Activated CD4-positive, alpha-beta memory T cell treated with anti-CD3 and anti-CD28 coated beads, Interleukin-2, amount 10 ng/mL, durations not matched to agents 7 days and 5 days (primary cell): ENCODE results near the gene C3orf80. TPM values are rescaled to one million over a fixed set of nuclear protein-coding genes. Genes with fewer than 3 reads are reported as not detected.
"Not testable (repeated sequence)": the region's sequence is repeated elsewhere in the genome, so short reads cannot be mapped to it uniquely, and the experiment has no call there.

Experiments
- CTCF ChIA-PET: fragments of 350-600 bp; sonication (Branson Sonifier 250); formaldehyde crosslinking; loops from one replicate; lab custom pipeline; 2021; ENCODE audit warnings: antibody characterized with exemption, inconsistent platforms; lab: Charles Lee
- POLR2A ChIA-PET: fragments of 350-600 bp; sonication (Branson Sonifier 250); formaldehyde crosslinking; loops from one replicate; lab custom pipeline; 2021; ENCODE audit warnings: antibody characterized with exemption; lab: Charles Lee
- DNase-seq: peaks from one replicate; pipeline ENCODE4 v3.0.0-alpha.2; 2020
- H3K27ac Mint-ChIP-seq: one replicate; pipeline ENCODE4 v1.8.0; 2021; ENCODE audit warnings: mild to moderate bottlenecking, mixed read lengths
- H3K27me3 Mint-ChIP-seq: one replicate; pipeline ENCODE4 v1.8.0; 2021; ENCODE audit warnings: mixed read lengths
- H3K36me3 Mint-ChIP-seq: one replicate; pipeline ENCODE4 v1.8.0; 2021; ENCODE audit warnings: low read depth, mixed read lengths
- H3K4me1 Mint-ChIP-seq: one replicate; pipeline ENCODE4 v1.8.0; 2021; ENCODE audit warnings: mixed read lengths
- H3K4me3 Mint-ChIP-seq: one replicate; pipeline ENCODE4 v1.8.0; 2021; ENCODE audit warnings: mild to moderate bottlenecking, mixed read lengths
- H3K9me3 Mint-ChIP-seq: one replicate; pipeline ENCODE4 v1.8.0; 2021; ENCODE audit warnings: mixed read lengths
- total RNA-seq, 2 experiments: library from RNA; stranded (reverse); gene quantifications; one replicate each; pipeline ENCODE4 v1.2.3, GENCODE V29; 2021

Gene C3orf80
- total RNA-seq, 2 experiments from 2014 or later = 0.15 TPM

- Mint-ChIP-seq H3K4me3 (no peak overlapping the region), H3K4me1 (peaks cover 7% of the 10 kb centered on the region), H3K27ac (no peak overlapping the region), H3K9me3 (no peaks in the 10 kb centered on the region), H3K36me3 (no peaks in the 10 kb centered on the region), H3K27me3 (peaks cover 52% of the 10 kb centered on the region)
- DNase-seq = no peak
- CTCF ChIA-PET = interaction anchor here (1.7 kb wide), 1 partner anchor 10 kb away, joined by 5 read pairs; no protein-coding TSS in a partner anchor
- POLR2A ChIA-PET = no interaction called here
Measured at GRCh38 chr3:160221019-160221418, 4.2 kb upstream of the C3orf80 start.

- ChIA-PET POLR2A (interaction anchor here (0.9 to 1.8 kb wide), 2 partner anchors 172 to 226 kb away, joined by 3 to 4 read pairs; partner anchors contain the start of gene TRIM59), CTCF (interaction anchor here (0.5 to 0.7 kb wide), 2 partner anchors 37 to 214 kb away, joined by 3 read pairs; no protein-coding TSS in a partner anchor)
- no peak overlapping the region for H3K4me3 Mint-ChIP-seq
- no peak for DNase-seq
- H3K36me3 Mint-ChIP-seq = no peaks in the 10 kb centered on the region
- H3K4me1 Mint-ChIP-seq = peaks cover 14% of the 10 kb centered on the region
- H3K27ac Mint-ChIP-seq = no peak overlapping the region
- H3K9me3 Mint-ChIP-seq = no peaks in the 10 kb centered on the region
- peaks cover 62% of the 10 kb centered on the region for H3K27me3 Mint-ChIP-seq
Measured at GRCh38 chr3:160224256-160224655, 966 bp upstream of the C3orf80 start.

- ChIA-PET POLR2A (interaction anchor here (1.3 to 1.8 kb wide), 2 partner anchors 171 to 224 kb away, joined by 4 to 8 read pairs; partner anchors contain the start of gene TRIM59), CTCF (interaction anchor here (1.0 to 1.4 kb wide), 4 partner anchors 8 to 113 kb away, joined by 3 to 5 read pairs (median 4); no protein-coding TSS in a partner anchor)
- Mint-ChIP-seq H3K27me3 (peaks cover 57% of the 10 kb centered on the region), H3K4me1 (peaks cover 14% of the 10 kb centered on the region), H3K4me3 (peak overlapping the region; percentile 62), H3K9me3 (no peaks in the 10 kb centered on the region), H3K36me3 (no peaks in the 10 kb centered on the region), H3K27ac (no peak overlapping the region)
- no peak for DNase-seq
Measured at GRCh38 chr3:160224811-160225175, 429 bp upstream of the C3orf80 start.

GRCh38 chr3:160226026-160226907, 1.0 kb downstream of the C3orf80 start:
- no peak overlapping the region for H3K27ac Mint-ChIP-seq
- H3K9me3 Mint-ChIP-seq = no peaks in the 10 kb centered on the region
- no peaks in the 10 kb centered on the region for H3K36me3 Mint-ChIP-seq
- no peak for DNase-seq
- peaks cover 59% of the 10 kb centered on the region for H3K27me3 Mint-ChIP-seq
- POLR2A ChIA-PET = interaction anchor here (1.3 to 1.8 kb wide), 2 partner anchors 170 to 223 kb away, joined by 4 to 8 read pairs; partner anchors contain the start of gene TRIM59
- peak overlapping the region; percentile 72 for H3K4me3 Mint-ChIP-seq
- peaks cover 14% of the 10 kb centered on the region for H3K4me1 Mint-ChIP-seq
- CTCF ChIA-PET = interaction anchor here (1.0 to 1.4 kb wide), 7 partner anchors 9 to 240 kb away, joined by 3 to 5 read pairs (median 5); no protein-coding TSS in a partner anchor

- ChIA-PET POLR2A (no interaction called here), CTCF (no interaction called here)
- Mint-ChIP-seq H3K27me3 (peaks cover 59% of the 10 kb centered on the region), H3K4me3 (no peak overlapping the region), H3K4me1 (peaks cover 16% of the 10 kb centered on the region), H3K27ac (no peak overlapping the region), H3K9me3 (no peaks in the 10 kb centered on the region), H3K36me3 (no peaks in the 10 kb centered on the region)
- DNase-seq = no peak
Measured at GRCh38 chr3:160227419-160227818, 2.2 kb downstream of the C3orf80 start.

- peaks cover 2% of the 10 kb centered on the region for H3K4me1 Mint-ChIP-seq
- H3K27me3 Mint-ChIP-seq = peaks cover 34% of the 10 kb centered on the region
- H3K27ac Mint-ChIP-seq = no peak overlapping the region
- H3K4me3 Mint-ChIP-seq = no peak overlapping the region
- POLR2A ChIA-PET = no interaction called here
- H3K36me3 Mint-ChIP-seq = no peaks in the 10 kb centered on the region
- CTCF ChIA-PET = no interaction called here
- DNase-seq = no peak
- H3K9me3 Mint-ChIP-seq = no peaks in the 10 kb centered on the region
Measured at GRCh38 chr3:160232014-160232413, 6.8 kb downstream of the C3orf80 start.

- H3K4me3 Mint-ChIP-seq, H3K27ac Mint-ChIP-seq, H3K4me1 Mint-ChIP-seq, H3K36me3 Mint-ChIP-seq, H3K9me3 Mint-ChIP-seq, POLR2A ChIA-PET, CTCF ChIA-PET, DNase-seq: not testable (repeated sequence)
- H3K27me3 Mint-ChIP-seq = peaks cover 27% of the 10 kb centered on the region
Measured at GRCh38 chr3:160240719-160241118, 15.5 kb downstream of the C3orf80 start.

GRCh38 chr3:160245261-160245800, 20.1 kb downstream of the C3orf80 start:
- ChIA-PET CTCF (no interaction called here), POLR2A (no interaction called here)
- H3K36me3 Mint-ChIP-seq = no peaks in the 10 kb centered on the region
- peaks cover 39% of the 10 kb centered on the region for H3K27me3 Mint-ChIP-seq
- no peak overlapping the region for H3K4me3 Mint-ChIP-seq
- H3K9me3 Mint-ChIP-seq = no peaks in the 10 kb centered on the region
- no peaks in the 10 kb centered on the region for H3K4me1 Mint-ChIP-seq
- DNase-seq = no peak
- H3K27ac Mint-ChIP-seq = no peak overlapping the region

GRCh38 chr3:160247766-160248165, 22.5 kb downstream of the C3orf80 start:
- no peak for DNase-seq
- Mint-ChIP-seq H3K27me3 (peaks cover 26% of the 10 kb centered on the region), H3K27ac (no peak overlapping the region), H3K9me3 (no peaks in the 10 kb centered on the region), H3K4me1 (no peaks in the 10 kb centered on the region), H3K4me3 (no peak overlapping the region), H3K36me3 (no peaks in the 10 kb centered on the region)
- CTCF ChIA-PET = interaction anchor here (0.6 kb wide), 1 partner anchor 201 kb away, joined by 3 read pairs; no protein-coding TSS in a partner anchor
- POLR2A ChIA-PET = no interaction called here

- ChIA-PET POLR2A (no interaction called here), CTCF (no interaction called here)
- H3K9me3 Mint-ChIP-seq = no peaks in the 10 kb centered on the region
- DNase-seq = no peak
- no peak overlapping the region for H3K4me3 Mint-ChIP-seq
- H3K27ac Mint-ChIP-seq = no peak overlapping the region
- no peaks in the 10 kb centered on the region for H3K4me1 Mint-ChIP-seq
- no peaks in the 10 kb centered on the region for H3K36me3 Mint-ChIP-seq
- peaks cover 7% of the 10 kb centered on the region for H3K27me3 Mint-ChIP-seq
Measured at GRCh38 chr3:160253298-160253697, 28.1 kb downstream of the C3orf80 start.

GRCh38 chr3:160257606-160258005, 32.4 kb downstream of the C3orf80 start:
- no peaks in the 10 kb centered on the region for H3K27me3 Mint-ChIP-seq
- no peak for DNase-seq
- no peak overlapping the region for H3K4me3 Mint-ChIP-seq
- ChIA-PET CTCF (no interaction called here), POLR2A (no interaction called here)
- H3K9me3 Mint-ChIP-seq = no peaks in the 10 kb centered on the region
- no peaks in the 10 kb centered on the region for H3K4me1 Mint-ChIP-seq
- no peak overlapping the region for H3K27ac Mint-ChIP-seq
- no peaks in the 10 kb centered on the region for H3K36me3 Mint-ChIP-seq

- H3K4me1 Mint-ChIP-seq = no peaks in the 10 kb centered on the region
- ChIA-PET CTCF (no interaction called here), POLR2A (no interaction called here)
- no peaks in the 10 kb centered on the region for H3K27me3 Mint-ChIP-seq
- H3K27ac Mint-ChIP-seq = no peak overlapping the region
- no peak overlapping the region for H3K4me3 Mint-ChIP-seq
- no peak for DNase-seq
- no peaks in the 10 kb centered on the region for H3K9me3 Mint-ChIP-seq
- H3K36me3 Mint-ChIP-seq = no peaks in the 10 kb centered on the region
Measured at GRCh38 chr3:160259589-160259988, 34.4 kb downstream of the C3orf80 start.

- H3K9me3 Mint-ChIP-seq = no peaks in the 10 kb centered on the region
- no peaks in the 10 kb centered on the region for H3K4me1 Mint-ChIP-seq
- POLR2A ChIA-PET = no interaction called here
- CTCF ChIA-PET = no interaction called here
- no peak for DNase-seq
- H3K4me3 Mint-ChIP-seq = no peak overlapping the region
- no peaks in the 10 kb centered on the region for H3K27me3 Mint-ChIP-seq
- no peaks in the 10 kb centered on the region for H3K36me3 Mint-ChIP-seq
- H3K27ac Mint-ChIP-seq = no peak overlapping the region
Measured at GRCh38 chr3:160260587-160261270, 35.5 kb downstream of the C3orf80 start.
